ENCODE results near the gene ITGB6.
A peak's percentile ranks its signal among the peaks of the same experiment; 100 is the strongest.

ITGB6 gene

DNA sequence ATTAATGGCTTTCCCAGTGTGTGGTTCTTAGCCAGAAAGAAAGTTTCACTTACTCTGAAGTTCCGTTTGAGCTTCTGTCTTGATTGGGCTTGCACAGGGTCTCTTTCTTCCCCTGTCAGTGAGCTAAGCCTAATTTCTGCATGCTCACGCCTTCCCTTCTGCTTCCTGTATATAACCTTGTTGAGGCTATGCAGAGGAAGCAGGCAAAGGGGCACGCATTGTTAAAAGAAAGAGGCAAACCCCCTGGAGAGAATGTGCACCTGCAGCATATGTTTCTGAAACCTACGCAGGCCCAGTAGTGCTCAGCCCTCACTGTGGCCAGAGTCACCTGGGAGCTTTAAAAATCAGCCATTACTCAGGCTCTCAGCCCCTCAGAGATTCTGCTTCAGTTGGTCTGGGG lies 123.2 kb downstream of the ITGB6 start:
- no peak for DNase-seq

DNA sequence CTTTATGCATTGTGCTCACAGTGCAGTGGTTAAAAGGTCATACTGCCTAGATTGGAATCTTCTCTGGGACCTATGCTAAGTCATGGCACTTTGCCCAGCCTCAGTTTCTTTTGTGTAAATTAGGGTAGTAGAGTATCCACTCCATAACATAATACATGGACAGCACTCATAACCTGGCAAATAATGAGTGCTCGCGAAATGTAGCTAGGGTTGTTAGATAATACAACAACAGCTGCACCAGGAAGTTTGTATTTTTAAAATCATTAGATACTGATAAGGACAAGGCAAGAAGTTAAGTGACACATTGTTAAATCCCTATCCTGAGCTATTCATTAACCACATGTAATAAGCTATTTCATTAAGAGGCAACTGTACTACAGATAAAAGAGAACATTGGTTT lies 123.8 kb downstream of the ITGB6 start:
- DNase-seq: no peak

DNA sequence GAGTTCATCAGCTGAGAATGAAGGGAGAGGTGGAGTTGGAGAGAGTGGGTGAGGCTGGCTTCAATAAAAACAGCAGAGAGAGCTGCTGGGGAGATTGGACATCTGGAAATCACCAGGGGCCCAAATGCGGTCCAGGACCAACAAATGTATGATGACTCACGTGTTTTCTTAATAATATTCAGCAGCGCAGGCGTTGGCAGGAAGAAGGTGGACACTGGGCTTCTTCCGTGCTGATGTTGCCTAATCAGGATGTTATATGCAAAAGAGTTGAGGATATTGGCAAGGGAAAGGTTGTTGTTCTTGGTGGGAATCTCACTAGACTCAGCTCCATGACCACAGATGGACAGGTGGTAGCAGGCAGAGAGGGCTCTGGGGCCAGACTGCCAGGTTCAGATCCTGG lies 124.9 kb downstream of the ITGB6 start:
- no peak for DNase-seq

DNA sequence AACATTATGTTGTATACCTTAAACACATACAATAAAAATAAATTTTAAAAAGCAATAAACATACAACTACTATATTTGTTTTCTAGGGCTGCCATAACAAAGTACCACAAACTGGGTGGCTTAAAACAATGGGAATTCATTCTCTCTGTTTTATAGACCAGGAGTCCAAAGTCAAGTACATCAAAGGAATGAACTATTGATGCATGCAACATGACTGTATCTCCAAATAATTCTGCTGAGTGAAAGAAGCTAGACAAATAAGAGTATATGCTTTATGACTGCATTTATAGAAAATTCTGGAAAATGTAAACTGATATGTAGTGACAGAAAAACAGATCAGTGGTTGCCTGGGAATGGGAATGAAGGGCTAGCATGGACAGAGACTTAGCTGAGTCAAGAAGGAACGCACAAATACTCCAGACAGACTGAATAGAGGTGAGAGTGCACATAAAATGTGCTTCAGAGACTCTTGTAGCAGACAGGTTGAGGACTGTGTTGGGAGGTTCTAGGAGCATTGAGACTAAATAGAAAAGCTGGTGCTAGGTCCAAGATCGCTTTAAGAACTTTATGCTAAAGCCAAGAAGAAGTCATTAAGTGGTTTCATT lies 126.7 kb downstream of the ITGB6 start:
- DNase-seq: no peak

DNA sequence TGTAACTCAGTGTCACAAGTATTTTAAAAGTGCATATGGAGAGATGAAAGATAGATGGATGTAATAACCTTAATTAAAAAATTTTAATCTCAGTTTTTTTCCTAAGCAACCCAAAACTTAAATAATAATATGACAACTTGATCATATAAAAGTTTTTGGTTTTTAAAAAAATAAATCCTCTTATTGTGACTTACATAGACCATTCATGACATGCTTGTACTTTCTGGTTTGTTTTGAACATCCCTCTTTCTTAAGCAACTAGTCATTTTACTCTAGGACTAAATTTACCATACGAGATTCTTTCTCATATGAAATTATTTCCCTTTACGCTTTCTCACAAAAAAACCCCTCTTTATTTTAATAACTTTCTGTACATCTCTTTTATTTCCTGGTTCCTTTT lies 131.2 kb downstream of the ITGB6 start:
- DNase-seq: no peak

DNA sequence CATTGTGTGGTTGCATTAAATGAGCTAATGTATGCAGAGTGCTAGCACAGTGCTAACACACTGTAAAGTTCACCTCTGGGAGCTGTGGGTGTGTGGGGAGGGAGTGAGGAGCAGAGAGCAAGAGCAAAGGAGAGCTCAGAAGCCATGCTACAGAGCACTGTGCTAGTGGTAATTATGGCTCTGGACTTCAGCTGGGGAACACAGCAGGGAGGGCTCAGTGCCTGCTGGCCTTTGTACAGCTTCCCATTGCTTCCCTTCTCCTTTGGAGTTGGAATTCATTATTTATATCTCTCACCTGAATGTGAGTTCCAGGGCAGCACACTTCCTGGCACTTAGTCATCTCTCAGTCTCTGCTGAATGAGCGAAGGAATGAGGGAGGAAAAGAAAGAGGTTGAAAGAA lies 135.2 kb downstream of the ITGB6 start:
- no peak for DNase-seq

GRCh38 chr2:160063879-160064612 lies 136.0 kb downstream of the ITGB6 start:
- no peak for DNase-seq

DNA sequence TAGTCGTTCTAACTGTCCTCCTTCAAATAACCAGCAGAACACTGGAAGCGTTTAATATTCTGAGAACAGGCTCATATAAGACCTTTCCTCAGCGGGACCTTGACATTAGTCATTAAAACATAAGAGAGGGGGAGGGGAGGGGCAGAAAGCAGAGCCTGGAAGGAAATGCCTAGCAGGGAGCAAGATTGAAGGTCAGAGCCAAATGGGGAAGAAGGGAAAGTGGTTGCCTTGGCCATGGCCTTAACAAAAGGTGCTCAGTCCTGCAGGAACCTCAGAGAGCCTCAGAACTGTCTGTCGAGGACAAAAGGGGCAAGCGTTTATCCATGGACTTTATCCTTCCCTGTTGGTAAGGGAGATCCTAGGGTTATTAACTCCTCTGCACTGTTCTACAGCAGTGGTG lies 136.8 kb downstream of the ITGB6 start:
- DNase-seq: no peak

DNA sequence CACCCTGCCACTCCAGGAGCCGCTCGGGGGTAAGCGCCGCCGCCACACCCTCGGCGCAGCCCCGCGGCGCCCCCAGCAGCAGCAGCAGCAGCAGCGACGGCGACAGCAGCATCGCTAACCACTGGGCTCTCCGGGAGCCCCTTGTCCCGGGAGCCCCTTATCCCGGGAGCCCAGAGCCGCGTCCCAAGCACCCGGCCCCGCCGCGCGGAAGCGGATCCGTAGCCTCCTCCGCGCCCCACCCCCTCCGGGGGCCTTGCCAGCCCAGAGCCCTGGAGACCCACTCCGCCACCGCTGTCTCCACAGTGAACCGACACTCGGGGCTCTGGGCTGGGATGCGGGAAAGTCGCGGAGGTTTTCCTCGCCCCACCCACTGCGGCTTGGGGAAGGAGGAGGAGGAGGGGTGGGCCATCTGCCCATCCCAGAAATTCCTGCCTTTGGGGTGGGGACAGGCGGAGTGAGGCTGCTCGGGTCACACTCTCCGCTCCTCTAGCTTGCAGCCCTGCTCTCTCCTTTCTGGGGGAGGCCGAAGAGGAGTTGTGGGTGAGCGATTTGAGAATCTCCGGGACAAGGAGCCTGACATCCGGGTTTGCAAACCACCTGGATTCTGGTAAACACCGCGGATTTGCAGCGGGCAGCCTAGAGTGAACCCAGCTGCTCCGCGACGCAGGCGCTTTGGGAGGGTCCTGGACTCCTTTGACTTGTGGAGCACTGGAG lies 137.6 kb downstream of the ITGB6 start, which contains the start of gene PLA2R1:
PLA2R1 (minus strand) TSS at position 324 of the 714 bp plus-strand sequence; CDS start at position 112, 212 bp downstream.
- DNase-seq: peak; percentile 35

GRCh38 chr2:160061944-160062291 lies 138.2 kb downstream of the ITGB6 start:
- no peak for DNase-seq

DNA sequence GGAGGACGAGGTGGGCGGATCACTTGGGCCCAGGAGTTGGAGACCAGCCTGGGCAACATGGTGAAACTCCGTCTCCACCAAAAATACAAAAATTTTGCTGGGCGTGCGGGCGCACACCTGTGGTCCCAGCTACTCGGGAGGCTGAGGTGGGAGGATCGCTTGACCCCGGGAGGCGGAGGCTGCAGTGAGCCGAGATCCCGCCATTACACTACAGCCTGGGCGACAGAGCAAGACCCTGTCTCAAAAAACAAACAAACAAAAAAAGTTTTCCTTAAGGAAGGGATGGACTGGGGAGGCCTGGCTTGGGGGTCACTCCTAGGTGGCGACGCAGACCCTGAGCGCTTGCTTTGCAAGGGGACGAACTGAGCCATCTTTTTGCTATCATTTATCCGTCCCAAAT lies 138.5 kb downstream of the ITGB6 start:
- no peak for DNase-seq

DNA sequence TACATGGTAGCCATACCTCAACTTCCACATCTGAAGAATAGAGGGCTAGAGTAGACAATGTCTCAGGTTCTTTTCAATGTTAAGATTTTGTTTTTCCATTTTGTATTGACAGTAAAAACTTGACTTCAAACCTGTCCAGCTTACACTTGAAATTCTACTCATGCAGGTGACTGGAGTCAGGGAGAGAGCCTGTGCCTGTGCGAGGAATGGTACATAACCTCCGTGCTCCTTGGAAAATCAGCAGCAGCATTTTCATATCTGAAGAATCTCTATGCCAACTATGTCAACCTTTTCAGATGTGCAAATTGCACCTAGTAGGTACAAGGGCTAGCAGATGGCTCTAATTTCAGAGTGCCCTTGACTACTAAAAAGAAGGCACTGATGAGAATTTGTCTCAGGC lies 139.8 kb downstream of the ITGB6 start:
- no peak for DNase-seq

DNA sequence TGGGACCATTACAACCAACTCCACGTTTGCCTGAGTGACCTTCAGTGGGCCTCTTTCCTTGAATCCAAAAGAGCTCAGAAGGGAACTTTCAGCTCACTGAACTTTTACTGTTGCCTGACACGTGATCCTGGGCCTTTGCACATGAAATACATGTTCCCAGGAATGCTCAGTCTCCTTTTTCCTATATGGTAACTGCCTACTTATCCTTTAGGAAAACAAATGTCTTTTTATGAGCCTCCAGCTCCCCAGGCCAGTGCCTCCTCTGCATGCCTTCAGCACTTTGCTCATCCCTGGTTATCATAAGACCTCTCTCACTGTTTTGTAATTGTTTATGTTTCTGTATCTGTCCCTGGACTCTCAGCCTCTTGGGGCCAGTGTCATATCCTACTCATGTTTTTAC lies 142.7 kb downstream of the ITGB6 start:
- DNase-seq: no peak

GRCh38 chr2:160055726-160056108 lies 144.4 kb downstream of the ITGB6 start:
- DNase-seq: no peak

DNA sequence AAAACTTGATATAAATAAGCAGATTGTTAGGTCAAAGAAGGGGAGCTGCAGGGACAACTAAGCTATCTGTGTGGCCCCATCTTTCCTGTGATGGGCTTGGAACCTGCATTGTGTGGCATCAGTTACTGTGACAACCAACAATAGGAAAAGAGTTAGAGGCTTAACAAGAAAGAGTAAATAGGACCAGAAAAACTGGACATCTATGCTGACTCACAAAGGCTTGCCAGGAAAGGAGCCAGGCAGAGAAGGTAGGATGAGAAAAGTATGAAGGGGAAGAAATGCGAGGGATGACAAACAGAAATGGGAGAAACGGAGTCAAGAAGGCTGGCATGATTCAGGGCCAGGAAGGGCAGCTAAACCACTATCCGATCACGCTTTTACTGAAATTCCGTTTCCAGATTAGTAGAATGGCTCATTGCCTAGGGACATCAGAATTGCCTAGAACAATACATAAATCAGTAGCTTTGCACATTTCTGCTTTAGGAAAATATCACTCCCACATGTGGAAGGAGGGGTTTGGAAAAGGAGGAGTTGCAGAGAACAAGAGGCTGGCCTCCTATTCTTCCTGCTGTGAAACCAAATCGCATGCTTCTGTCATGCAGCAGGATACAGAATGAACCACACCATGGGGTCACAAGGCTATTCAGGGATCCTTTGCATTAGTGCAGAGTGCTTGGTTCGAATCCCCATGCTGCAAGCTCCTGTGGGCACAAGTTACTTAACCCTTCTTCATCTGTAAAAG lies 144.9 kb downstream of the ITGB6 start:
- DNase-seq: peak; percentile 10

DNA sequence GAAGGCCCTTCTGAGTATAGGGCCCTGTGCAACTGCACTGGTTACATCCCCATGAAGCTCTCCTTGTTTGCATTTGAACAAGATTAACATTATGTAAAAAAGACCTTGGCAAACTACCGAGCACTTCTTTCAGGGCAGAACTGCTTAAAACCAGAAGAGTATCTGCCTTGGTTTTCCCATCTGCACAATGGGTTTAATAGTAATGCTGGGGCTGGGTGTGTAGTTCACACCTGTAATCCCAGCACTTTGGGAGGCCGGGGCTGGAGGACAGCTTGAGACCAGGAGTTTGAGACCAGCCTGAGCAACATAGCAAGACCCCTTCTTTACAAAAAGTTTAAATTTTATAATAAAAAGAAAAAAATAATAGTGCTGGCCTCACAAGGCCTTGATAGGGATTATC lies 146.1 kb downstream of the ITGB6 start:
- no peak for DNase-seq

DNA sequence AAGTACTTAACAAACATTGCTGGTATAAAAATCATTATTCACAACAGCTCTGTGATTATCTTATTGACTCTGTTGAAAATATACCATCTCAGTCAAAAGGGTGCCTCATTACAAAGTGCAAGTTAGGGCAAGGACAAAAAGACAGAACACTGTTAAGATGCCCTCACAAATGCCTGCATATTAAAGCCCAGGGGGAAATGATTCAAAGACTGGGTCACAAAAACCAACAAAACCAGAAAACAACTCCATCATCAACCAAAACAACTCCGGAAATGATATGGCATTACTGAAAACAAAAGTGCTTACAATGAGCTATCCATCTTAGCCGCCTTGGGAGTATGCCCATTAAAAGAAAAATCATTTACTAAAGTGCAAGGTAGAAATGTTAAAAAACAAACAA lies 147.5 kb downstream of the ITGB6 start:
- DNase-seq: no peak

DNA sequence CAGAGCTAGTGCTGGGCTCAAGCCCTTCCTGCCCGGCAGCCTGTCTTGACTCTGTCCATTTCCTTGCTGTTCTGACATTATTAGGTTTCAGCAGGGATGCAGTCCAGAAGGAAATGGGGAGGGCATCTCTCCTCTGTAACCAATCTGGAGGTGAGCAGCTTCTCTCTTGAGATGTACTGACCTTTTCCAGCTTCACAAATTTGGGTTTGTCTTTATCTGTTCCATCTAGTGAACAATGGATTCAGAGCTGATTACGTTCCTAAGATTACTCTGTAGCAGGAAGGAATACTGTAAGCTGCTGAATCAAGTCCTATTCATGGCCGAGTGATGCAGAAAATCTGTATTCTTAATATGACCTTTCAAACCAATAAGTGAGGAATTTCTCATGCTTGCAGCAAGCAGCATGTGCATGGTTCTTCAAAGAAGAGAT lies 148.7 kb downstream of the ITGB6 start:
- no peak for DNase-seq

DNA sequence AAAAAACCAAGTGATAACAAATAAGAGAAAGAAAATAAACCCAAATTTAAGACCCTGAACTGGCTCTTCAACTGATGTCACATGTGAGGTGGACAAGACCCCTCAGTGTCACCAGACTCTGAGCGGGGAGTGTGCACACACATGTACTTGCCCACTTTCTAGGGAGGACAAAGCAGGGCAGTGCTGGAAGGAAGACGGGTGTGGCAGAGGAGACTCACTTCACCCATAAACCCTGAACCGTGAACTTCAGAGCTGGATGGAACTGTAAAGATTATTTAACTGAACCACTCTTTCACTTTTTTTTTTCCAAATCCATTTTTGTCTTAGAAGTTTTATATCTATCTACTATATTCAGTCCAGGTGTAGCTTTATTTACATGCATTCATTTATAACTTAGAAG lies 149.9 kb downstream of the ITGB6 start:
- no peak for DNase-seq
